ENCODE measurements around the gene IL17RC. TPM values are rescaled to one million over a fixed set of nuclear protein-coding genes. Genes with fewer than 3 reads are reported as not detected.
"Not testable (repeated sequence)": the region's sequence is repeated elsewhere in the genome, so short reads cannot be mapped to it uniquely, and the experiment has no call there.

Gene IL17RC
- total and polyA plus RNA-seq, 4 donors = 20.5 to 39.8 (median 33.6) TPM

DNA sequence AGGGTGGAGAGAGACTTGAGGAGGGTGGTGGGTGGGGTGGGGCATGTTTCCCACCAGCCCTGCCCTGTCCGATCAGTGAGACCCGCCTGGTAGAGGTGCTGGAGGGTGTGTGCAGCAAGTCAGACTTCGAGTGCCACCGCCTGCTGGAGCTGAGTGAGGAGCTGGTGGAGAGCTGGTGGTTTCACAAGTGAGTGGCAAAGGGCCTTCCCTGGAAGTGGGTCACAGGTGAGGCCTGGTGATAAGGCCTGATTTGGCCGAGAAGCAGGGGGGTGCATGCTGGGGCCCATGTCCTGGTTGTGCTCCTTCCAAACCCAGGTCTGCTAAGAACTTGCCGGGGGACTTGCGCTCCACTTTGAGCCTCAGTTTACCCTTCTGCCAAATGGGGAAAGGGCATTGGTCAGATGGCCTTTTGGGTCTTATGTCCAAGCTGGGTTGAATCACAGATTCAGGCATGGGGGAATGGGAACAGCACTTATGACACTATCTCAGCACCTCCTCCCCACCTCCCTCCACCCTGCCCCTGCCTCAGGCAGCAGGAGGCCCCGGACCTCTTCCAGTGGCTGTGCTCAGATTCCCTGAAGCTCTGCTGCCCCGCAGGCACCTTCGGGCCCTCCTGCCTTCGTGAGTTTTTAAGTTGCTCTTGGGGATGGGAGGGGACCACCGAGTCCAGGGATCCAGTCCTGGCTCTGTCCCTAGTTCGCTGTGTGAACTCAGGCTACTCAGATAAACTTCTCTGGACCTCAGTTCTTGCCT is 20.8 kb downstream of the IL17RC start:
- no peak overlapping the region for H3K9ac ChIP-seq (ENCODE audit: insufficient read depth in 1 of 2, low read length in 2 of 2)
- H3K27ac ChIP-seq (ENCODE audit: low read depth in 1 of 2, low read length in 1 of 2) = no peak overlapping the region
- peaks cover 0 to 24% (median 10%) of the 10 kb centered on the region in 4 donors for H3K36me3 ChIP-seq (ENCODE audit: control insufficient read depth in 4 of 4, insufficient read depth in 4 of 4, low read length in 4 of 4)
- WGBS, 2 donors = 96% methylated on average over 12 to 13 of the region's 13 CpGs
- H3K9me3 ChIP-seq (ENCODE audit: control insufficient read depth in 4 of 4, insufficient read depth in 3 of 4, low read length in 3 of 4) = no peaks in the 10 kb centered on the region
- H3K4me3 ChIP-seq = no peak overlapping the region
- DNase-seq (no peak), ATAC-seq (ENCODE audit: insufficient read depth, low FRiP score) (no peak)
- no peaks in the 10 kb centered on the region for H3K27me3 ChIP-seq (ENCODE audit: control insufficient read depth in 3 of 3, insufficient read depth in 3 of 3, low read length in 2 of 3)
- H3K4me1 ChIP-seq (ENCODE audit: control insufficient read depth in 5 of 5, insufficient read depth in 5 of 5, low read length in 5 of 5) = peaks cover 0 to 14% (median 2%) of the 10 kb centered on the region in 5 donors
- TF ChIP-seq, protein P1, sequence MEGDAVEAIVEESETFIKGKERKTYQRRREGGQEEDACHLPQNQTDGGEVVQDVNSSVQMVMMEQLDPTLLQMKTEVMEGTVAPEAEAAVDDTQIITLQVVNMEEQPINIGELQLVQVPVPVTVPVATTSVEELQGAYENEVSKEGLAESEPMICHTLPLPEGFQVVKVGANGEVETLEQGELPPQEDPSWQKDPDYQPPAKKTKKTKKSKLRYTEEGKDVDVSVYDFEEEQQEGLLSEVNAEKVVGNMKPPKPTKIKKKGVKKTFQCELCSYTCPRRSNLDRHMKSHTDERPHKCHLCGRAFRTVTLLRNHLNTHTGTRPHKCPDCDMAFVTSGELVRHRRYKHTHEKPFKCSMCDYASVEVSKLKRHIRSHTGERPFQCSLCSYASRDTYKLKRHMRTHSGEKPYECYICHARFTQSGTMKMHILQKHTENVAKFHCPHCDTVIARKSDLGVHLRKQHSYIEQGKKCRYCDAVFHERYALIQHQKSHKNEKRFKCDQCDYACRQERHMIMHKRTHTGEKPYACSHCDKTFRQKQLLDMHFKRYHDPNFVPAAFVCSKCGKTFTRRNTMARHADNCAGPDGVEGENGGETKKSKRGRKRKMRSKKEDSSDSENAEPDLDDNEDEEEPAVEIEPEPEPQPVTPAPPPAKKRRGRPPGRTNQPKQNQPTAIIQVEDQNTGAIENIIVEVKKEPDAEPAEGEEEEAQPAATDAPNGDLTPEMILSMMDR (IDR thresholded peaks at IDR 0.05; ENCODE audit: control extremely low read depth, extremely low read depth) = no peak

GRCh38 chr3:9938966-9939365 is 22.1 kb downstream of the IL17RC start:
- ATAC-seq (ENCODE audit: insufficient read depth, low FRiP score) (no peak), DNase-seq (no peak)
- Histone ChIP-seq H3K4me1 (ENCODE audit: control insufficient read depth in 5 of 5, insufficient read depth in 5 of 5, low read length in 5 of 5) (peaks cover 0 to 9% (median 2%) of the 10 kb centered on the region in 5 donors), H3K9me3 (ENCODE audit: control insufficient read depth in 4 of 4, insufficient read depth in 3 of 4, low read length in 3 of 4) (no peaks in the 10 kb centered on the region), H3K27me3 (ENCODE audit: control insufficient read depth in 3 of 3, insufficient read depth in 3 of 3, low read length in 2 of 3) (no peaks in the 10 kb centered on the region), H3K36me3 (ENCODE audit: control insufficient read depth in 4 of 4, insufficient read depth in 4 of 4, low read length in 4 of 4) (peaks cover 0 to 24% (median 13%) of the 10 kb centered on the region in 4 donors), H3K4me3 (no peak overlapping the region), H3K9ac (ENCODE audit: insufficient read depth in 1 of 2, low read length in 2 of 2) (no peak overlapping the region), H3K27ac (ENCODE audit: low read depth in 1 of 2, low read length in 1 of 2) (no peak overlapping the region)
- TF ChIP-seq, protein P1 (IDR thresholded peaks at IDR 0.05; ENCODE audit: control extremely low read depth, extremely low read depth) = no peak
- WGBS, 2 donors = 99 to 100% methylated on average over 2 of the region's 2 CpGs

DNA sequence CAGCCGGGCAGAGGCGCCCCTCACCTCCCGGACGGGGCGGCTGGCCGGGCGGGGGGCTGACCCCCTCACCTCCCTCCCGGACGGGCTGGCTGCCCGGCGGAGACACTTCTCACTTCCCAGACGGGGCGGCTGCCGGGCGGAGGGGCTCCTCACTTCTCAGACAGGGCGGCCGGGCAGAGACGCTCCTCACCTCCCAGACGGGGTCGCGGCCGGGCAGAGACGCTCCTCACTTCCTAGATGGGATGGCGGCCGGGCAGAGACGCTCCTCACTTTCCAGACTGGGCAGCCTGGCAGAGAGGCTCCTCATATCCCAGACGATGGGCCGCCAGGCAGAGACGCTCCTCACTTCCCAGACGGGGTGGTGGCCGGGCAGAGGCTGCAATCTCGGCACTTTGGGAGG is 23.0 kb downstream of the IL17RC start:
- not testable (repeated sequence) for H3K9me3 ChIP-seq (ENCODE audit: control insufficient read depth in 4 of 4, insufficient read depth in 3 of 4, low read length in 3 of 4); H3K4me3 ChIP-seq; H3K27me3 ChIP-seq (ENCODE audit: control insufficient read depth in 3 of 3, insufficient read depth in 3 of 3, low read length in 2 of 3); ATAC-seq (ENCODE audit: insufficient read depth, low FRiP score); DNase-seq; H3K27ac ChIP-seq (ENCODE audit: low read depth in 1 of 2, low read length in 1 of 2); H3K9ac ChIP-seq (ENCODE audit: insufficient read depth in 1 of 2, low read length in 2 of 2); H3K4me1 ChIP-seq (ENCODE audit: control insufficient read depth in 5 of 5, insufficient read depth in 5 of 5, low read length in 5 of 5)
- H3K36me3 ChIP-seq (ENCODE audit: control insufficient read depth in 4 of 4, insufficient read depth in 4 of 4, low read length in 4 of 4) = peaks cover 0 to 28% (median 14%) of the 10 kb centered on the region in 4 donors
- WGBS, 2 donors = 93 to 96% methylated on average over 23 to 32 of the region's 32 CpGs

DNA sequence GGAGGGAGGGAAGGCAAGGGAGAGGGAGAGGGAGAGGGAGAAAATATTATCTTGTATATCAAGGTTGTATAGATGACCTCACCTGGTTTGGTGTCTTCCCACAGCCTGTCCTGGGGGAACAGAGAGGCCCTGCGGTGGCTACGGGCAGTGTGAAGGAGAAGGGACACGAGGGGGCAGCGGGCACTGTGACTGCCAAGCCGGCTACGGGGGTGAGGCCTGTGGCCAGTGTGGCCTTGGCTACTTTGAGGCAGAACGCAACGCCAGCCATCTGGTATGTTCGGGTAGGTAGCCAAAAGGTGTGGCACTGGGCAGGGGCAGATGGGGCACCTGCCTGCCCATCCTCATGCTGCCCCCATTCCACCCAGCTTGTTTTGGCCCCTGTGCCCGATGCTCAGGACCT is 23.8 kb downstream of the IL17RC start:
- Histone ChIP-seq H3K27me3 (ENCODE audit: control insufficient read depth in 3 of 3, insufficient read depth in 3 of 3, low read length in 2 of 3) (no peaks in the 10 kb centered on the region), H3K36me3 (ENCODE audit: control insufficient read depth in 4 of 4, insufficient read depth in 4 of 4, low read length in 4 of 4) (peaks cover 0 to 28% (median 10%) of the 10 kb centered on the region in 4 donors), H3K9ac (ENCODE audit: insufficient read depth in 1 of 2, low read length in 2 of 2) (no peak overlapping the region), H3K4me1 (ENCODE audit: control insufficient read depth in 5 of 5, insufficient read depth in 5 of 5, low read length in 5 of 5) (no peaks in the 10 kb centered on the region), H3K27ac (ENCODE audit: low read depth in 1 of 2, low read length in 1 of 2) (no peak overlapping the region), H3K9me3 (ENCODE audit: control insufficient read depth in 4 of 4, insufficient read depth in 3 of 4, low read length in 3 of 4) (no peaks in the 10 kb centered on the region), H3K4me3 (no peak overlapping the region)
- 96 to 97% methylated on average over 10 of the region's 10 CpGs for WGBS, 2 donors
- DNase-seq (no peak), ATAC-seq (ENCODE audit: insufficient read depth, low FRiP score) (no peak)
- TF ChIP-seq, protein P1 (IDR thresholded peaks at IDR 0.05; ENCODE audit: control extremely low read depth, extremely low read depth) = no peak

All from lung (tissue), 12 donors.